ENCODE data around the gene BTBD19.

BTBD19 gene

GRCh38 chr1:44848456-44849181 lies 40.3 kb downstream of the BTBD19 start:
- no peak overlapping the region for H3K4me3 ChIP-seq (ENCODE audit: low read depth, low read length)
- TF ChIP-seq CTCF (IDR thresholded peaks at IDR 0.05; ENCODE audit: low read depth, low read length): no peak

GRCh38 chr1:44849575-44850132 lies 41.3 kb downstream of the BTBD19 start:
- no peak overlapping the region for H3K4me3 ChIP-seq (ENCODE audit: low read depth, low read length)
- no peak for TF ChIP-seq CTCF (IDR thresholded peaks at IDR 0.05; ENCODE audit: low read depth, low read length)

DNA sequence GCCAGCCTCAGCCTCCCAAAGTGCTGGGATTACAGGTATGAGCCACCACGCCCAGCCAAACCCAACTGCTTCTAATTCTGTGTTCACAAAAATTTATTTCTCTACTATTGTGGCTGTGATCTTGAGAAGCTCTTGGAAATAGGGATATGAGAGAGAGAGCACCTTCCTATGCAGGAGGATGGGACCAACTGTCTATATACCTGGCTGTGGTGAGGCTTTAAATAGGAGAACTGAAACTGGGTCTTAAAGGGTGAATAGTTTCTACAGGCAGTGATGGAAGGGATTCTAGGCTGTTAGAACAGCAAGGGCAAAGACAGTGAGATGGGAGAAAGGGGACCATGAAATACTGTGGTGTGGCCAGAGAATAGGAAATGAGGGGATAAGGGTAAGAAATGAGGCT lies 43.0 kb downstream of the BTBD19 start:
- H3K4me3 ChIP-seq (ENCODE audit: low read depth, low read length): no peak overlapping the region
- no peak for TF ChIP-seq CTCF (IDR thresholded peaks at IDR 0.05; ENCODE audit: low read depth, low read length)

- no peak for TF ChIP-seq CTCF (IDR thresholded peaks at IDR 0.05; ENCODE audit: low read depth, low read length)
- no peak overlapping the region for H3K4me3 ChIP-seq (ENCODE audit: low read depth, low read length)
Measured at GRCh38 chr1:44853201-44853600, 44.9 kb downstream of the BTBD19 start.

DNA sequence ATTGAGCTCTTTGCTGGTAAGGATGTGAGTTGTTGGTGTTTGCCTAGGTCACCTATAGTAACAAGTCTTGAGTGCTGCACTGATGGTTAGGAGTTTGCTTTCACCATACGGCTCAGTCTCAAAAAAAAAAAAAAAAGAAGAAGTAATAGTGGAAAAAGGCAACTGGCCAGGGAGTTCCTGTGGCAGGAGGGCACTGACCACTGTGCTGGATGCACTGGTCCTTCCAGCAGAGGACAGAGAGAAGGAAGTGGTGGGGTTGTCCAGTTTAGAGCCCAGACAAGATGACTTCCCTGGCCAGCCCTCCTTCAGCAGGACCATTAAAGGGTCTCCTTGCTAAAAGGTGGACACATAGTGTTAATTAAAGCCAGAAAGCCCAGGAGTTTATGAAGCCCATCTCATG lies 46.6 kb downstream of the BTBD19 start:
- no peak for TF ChIP-seq CTCF (IDR thresholded peaks at IDR 0.05; ENCODE audit: low read depth, low read length)
- no peak overlapping the region for H3K4me3 ChIP-seq (ENCODE audit: low read depth, low read length)

GRCh38 chr1:44855742-44856141 lies 47.4 kb downstream of the BTBD19 start:
- H3K4me3 ChIP-seq (ENCODE audit: low read depth, low read length): no peak overlapping the region
- no peak for TF ChIP-seq CTCF (IDR thresholded peaks at IDR 0.05; ENCODE audit: low read depth, low read length)

- H3K4me3 ChIP-seq (ENCODE audit: low read depth, low read length): no peak overlapping the region
- no peak for TF ChIP-seq CTCF (IDR thresholded peaks at IDR 0.05; ENCODE audit: low read depth, low read length)
Measured at GRCh38 chr1:44857446-44857845, 49.1 kb downstream of the BTBD19 start.

All from WI38 (cell line).